Activated CD8-positive, alpha-beta T cell treated with anti-CD3 and anti-CD28 coated beads for 36 hours (primary cell): ENCODE results near the gene KMT2C. TPM values are rescaled to one million over a fixed set of nuclear protein-coding genes. Genes with fewer than 3 reads are reported as not detected.
A peak's percentile ranks its signal among the peaks of the same experiment; 100 is the strongest.
"Not testable (repeated sequence)": the region's sequence is repeated elsewhere in the genome, so short reads cannot be mapped to it uniquely, and the experiment has no call there.

Source experiments
- ATAC-seq: fragments of 200-7000 bp; cut with Tn5 transposase; one replicate; pipeline ENCODE4 v1.10.0; 2021; ENCODE audit warnings: mild to moderate bottlenecking, moderate library complexity
- CTCF ChIA-PET: fragments of 350-600 bp; sonication (Branson Sonifier 250); formaldehyde crosslinking; loops from one replicate; lab custom pipeline; 2021; ENCODE audit warnings: antibody characterized with exemption; lab: Charles Lee
- POLR2A ChIA-PET: fragments of 350-600 bp; sonication (Branson Sonifier 250); formaldehyde crosslinking; loops from one replicate; lab custom pipeline; 2021; ENCODE audit warnings: antibody characterized with exemption; lab: Charles Lee
- DNase-seq: peaks from one replicate; pipeline ENCODE4 v3.0.0-alpha.2; 2020
- H3K27ac Mint-ChIP-seq: one replicate; pipeline ENCODE4 v1.8.0; 2021; ENCODE audit warnings: mild to moderate bottlenecking, mixed read lengths
- H3K27me3 Mint-ChIP-seq: one replicate; pipeline ENCODE4 v1.8.0; 2021; ENCODE audit warnings: mixed read lengths
- H3K36me3 Mint-ChIP-seq: one replicate; pipeline ENCODE4 v1.8.0; 2021; ENCODE audit warnings: low read depth, mixed read lengths
- H3K4me1 Mint-ChIP-seq: one replicate; pipeline ENCODE4 v1.8.0; 2021; ENCODE audit warnings: low read depth, mixed read lengths
- H3K4me3 Mint-ChIP-seq: one replicate; pipeline ENCODE4 v1.8.0; 2021; ENCODE audit warnings: mild to moderate bottlenecking, moderate library complexity, mixed read lengths
- H3K9me3 Mint-ChIP-seq: one replicate; pipeline ENCODE4 v1.8.0; 2021; ENCODE audit warnings: mixed read lengths
- CTCF ChIP-seq: fragments of 200-600 bp; IDR thresholded peaks from one replicate; pipeline ENCODE4 v1.8.0; 2022; ENCODE audit warnings: antibody characterized with exemption, mild to moderate bottlenecking
- intact Hi-C: fragments of 100-400 bp; cut with micrococcal nuclease; formaldehyde crosslinking; loops from one replicate; pipeline ENCODE4 v1.10.0; 2022
- total RNA-seq, 2 experiments: library from RNA; stranded (reverse); gene quantifications; one replicate each; pipeline ENCODE4 v1.2.3, GENCODE V29; 2021

The KMT2C gene
- total RNA-seq, 2 experiments from 2014 or later: 48.5 to 52.8 TPM

GRCh38 chr7:152436931-152437575 lies 1.2 kb upstream of the KMT2C start:
- H3K27me3 Mint-ChIP-seq, intact Hi-C loops, CTCF ChIA-PET, H3K9me3 Mint-ChIP-seq, DNase-seq, ATAC-seq, H3K36me3 Mint-ChIP-seq: not testable (repeated sequence)
- Mint-ChIP-seq H3K4me1 (peaks cover 21% of the 10 kb centered on the region), H3K4me3 (peak overlapping the region; percentile 74), H3K27ac (peak overlapping the region; percentile 89)
- POLR2A ChIA-PET: interaction anchor here (0.6 kb wide), 1 partner anchor 125 kb away, joined by 3 read pairs; no protein-coding TSS in a partner anchor

DNA sequence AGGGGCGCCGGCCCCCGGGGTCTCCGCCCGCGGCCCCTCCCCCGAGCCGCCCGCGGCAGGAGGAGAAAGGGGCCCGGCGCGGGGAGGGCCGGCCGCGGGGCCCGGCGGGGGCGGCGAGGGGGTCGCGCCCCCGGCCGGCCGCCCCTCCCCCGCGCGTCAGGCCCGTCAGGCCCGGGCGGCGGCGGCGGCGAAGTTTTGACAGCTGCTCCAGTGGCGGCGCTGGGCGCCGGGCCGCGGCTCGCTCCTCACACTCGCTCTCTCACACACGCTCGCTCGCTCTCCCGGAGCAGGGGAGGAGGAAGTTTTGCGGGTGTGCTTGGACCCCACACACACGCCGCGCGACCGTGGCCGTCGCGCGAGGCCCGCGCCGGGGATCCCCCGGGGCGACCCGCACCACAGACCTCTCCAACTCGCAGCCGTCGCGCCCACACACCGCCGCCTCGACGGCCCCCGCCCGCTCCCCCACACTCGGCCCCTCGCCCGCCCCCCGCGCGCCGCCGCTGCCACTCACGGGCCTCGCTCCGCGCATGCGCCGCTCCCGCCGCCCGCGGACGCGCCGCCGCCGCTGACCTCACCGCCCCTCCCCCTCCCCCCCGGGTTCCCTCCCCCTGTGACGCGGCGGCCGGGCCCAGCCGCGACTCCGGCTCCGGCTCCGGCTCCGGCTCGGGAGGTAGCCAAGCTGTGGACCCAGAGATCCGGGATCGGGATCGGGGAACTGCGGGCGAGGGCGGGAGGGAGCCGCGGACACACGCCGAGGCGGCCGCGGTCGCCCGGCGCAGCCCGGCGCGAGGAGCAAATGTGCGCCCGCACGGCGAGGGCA lies 518 bp upstream of the KMT2C start:
- Mint-ChIP-seq H3K27ac (peak overlapping the region; percentile 89), H3K9me3 (no peaks in the 10 kb centered on the region), H3K4me1 (peaks cover 23% of the 10 kb centered on the region), H3K36me3 (no peaks in the 10 kb centered on the region), H3K27me3 (no peaks in the 10 kb centered on the region), H3K4me3 (peak overlapping the region; percentile 74)
- DNase-seq (peak; percentile 84), ATAC-seq (peak; percentile 74)
- ChIA-PET POLR2A (interaction anchor here (0.6 kb wide), 1 partner anchor 124 kb away, joined by 3 read pairs; no protein-coding TSS in a partner anchor), CTCF (no interaction called here)
- TF ChIP-seq CTCF: no peak
- intact Hi-C loops: no loop called here

GRCh38 chr7:152434511-152435383 lies 1.1 kb downstream of the KMT2C start:
- not testable (repeated sequence) for H3K36me3 Mint-ChIP-seq, H3K9me3 Mint-ChIP-seq, H3K27me3 Mint-ChIP-seq
- ChIA-PET POLR2A (interaction anchor here (0.9 kb wide), 1 partner anchor 29 kb away, joined by 3 read pairs; no protein-coding TSS in a partner anchor), CTCF (interaction anchor here (0.6 to 3.2 kb wide), 3 partner anchors 11 to 147 kb away, joined by 3 to 17 read pairs (median 5); no protein-coding TSS in a partner anchor)
- peak; percentile 29 for ATAC-seq
- intact Hi-C loops: loop anchor here (5.0 kb wide), 1 partner anchor 97 kb away; no protein-coding TSS in a partner anchor
- Mint-ChIP-seq H3K27ac (peak overlapping the region; percentile 89), H3K4me3 (peak overlapping the region; percentile 89), H3K4me1 (peaks cover 33% of the 10 kb centered on the region)
- peak; percentile 55 for DNase-seq

DNA sequence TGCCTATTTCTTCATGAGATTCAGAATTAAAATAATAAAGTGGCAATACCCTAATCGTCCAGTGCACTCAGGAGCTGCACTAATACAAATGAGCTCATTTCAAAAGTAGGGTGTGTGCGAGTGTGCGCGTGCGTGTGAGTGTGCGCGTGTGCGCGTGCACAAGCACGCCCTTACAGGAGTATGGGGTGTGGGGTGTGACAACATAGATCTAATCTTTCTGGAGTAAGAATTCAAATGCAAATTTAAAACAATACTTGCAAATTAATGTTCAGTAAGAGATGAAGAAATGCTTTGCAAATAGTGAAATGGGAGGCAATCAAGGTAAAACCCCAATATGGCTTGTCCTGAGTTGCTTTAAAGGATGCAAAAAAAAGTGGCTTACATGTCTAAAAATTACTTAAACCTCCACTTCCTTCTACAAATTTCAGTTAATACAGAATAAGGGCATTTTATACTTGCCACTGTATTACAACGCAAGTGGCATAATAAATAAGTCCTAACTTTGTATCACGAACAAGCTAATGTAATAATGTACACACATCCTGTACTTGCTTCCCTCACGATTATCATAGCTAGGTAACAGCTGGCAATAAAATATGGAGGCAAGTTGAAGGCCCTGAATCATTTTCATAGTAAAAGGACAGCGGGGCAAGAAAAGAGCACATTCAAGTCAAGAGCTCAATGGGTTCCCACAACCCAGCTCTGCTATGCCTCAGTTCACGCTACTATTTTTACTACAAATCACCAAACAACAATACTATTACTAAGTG lies 1.9 kb downstream of the KMT2C start:
- ATAC-seq (peak; percentile 29), DNase-seq (peak; percentile 71)
- intact Hi-C loops: loop anchor here (5.0 kb wide), 1 partner anchor 97 kb away; no protein-coding TSS in a partner anchor
- H3K27me3 Mint-ChIP-seq, POLR2A ChIA-PET, H3K36me3 Mint-ChIP-seq, H3K9me3 Mint-ChIP-seq: not testable (repeated sequence)
- CTCF ChIA-PET: interaction anchor here (0.6 to 3.2 kb wide), 3 partner anchors 10 to 146 kb away, joined by 3 to 17 read pairs (median 5); no protein-coding TSS in a partner anchor
- TF ChIP-seq CTCF: peak; percentile 52
- peak overlapping the region; percentile 89 for H3K27ac Mint-ChIP-seq
- peak overlapping the region; percentile 89 for H3K4me3 Mint-ChIP-seq
- peaks cover 37% of the 10 kb centered on the region for H3K4me1 Mint-ChIP-seq

DNA sequence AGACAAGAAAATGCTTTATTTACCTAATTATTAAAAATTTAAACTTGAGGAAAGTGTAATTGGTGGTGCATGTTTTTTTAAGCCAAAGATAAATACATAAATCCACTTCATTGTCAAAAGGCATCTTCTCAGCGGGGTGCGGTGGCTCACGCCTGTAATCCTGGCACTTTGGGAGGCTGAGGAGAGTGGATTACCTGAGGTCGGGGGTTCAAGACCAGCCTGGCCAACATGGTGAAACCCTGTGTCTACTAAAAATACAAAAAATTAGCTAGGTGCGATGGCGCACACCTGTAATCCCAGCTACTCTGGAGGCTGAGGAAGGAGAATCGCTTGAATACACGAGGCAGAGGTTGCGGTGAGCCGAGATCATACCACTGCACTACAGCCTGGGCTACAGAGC lies 3.1 kb downstream of the KMT2C start:
- intact Hi-C loops: loop anchor here (5.0 kb wide), 1 partner anchor 95 kb away; no protein-coding TSS in a partner anchor
- peak overlapping the region; percentile 89 for H3K4me3 Mint-ChIP-seq
- not testable (repeated sequence) for H3K9me3 Mint-ChIP-seq, H3K27me3 Mint-ChIP-seq, DNase-seq, ATAC-seq, H3K36me3 Mint-ChIP-seq
- H3K4me1 Mint-ChIP-seq: peaks cover 40% of the 10 kb centered on the region
- ChIA-PET CTCF (interaction anchor here (3.2 kb wide), 1 partner anchor 96 kb away, joined by 17 read pairs; no protein-coding TSS in a partner anchor), POLR2A (interaction anchor here (1.2 kb wide), 1 partner anchor 125 kb away, joined by 3 read pairs; no protein-coding TSS in a partner anchor)
- H3K27ac Mint-ChIP-seq: peak overlapping the region; percentile 30
